Spleen (tissue), 7 donors: ENCODE data around the gene IGLON5.

Source experiments
- POLR2A ChIP-seq, 3 donors: fragments of 450-650 bp; IDR thresholded peaks; one replicate each; pipeline ENCODE4 v1.5.1; 2017; ENCODE audit warnings: antibody characterized with exemption in 3 of 3, mild to moderate bottlenecking in 1 of 3
- POLR2AphosphoS5 ChIP-seq, 3 donors: sonication (generic); formaldehyde crosslinking; IDR thresholded peaks; one replicate each; pipeline ENCODE4 v1.5.1; 2017; ENCODE audit warnings: antibody characterized with exemption in 3 of 3
- TF ChIP-seq, protein P1 (sequence below), 11 experiments: fragments of 200-600 bp in 7 of 11; fragments of 450-650 bp in 4 of 11; sonication (generic) in 4 of 11; IDR thresholded peaks in 8 of 11; conservative IDR thresholded peaks in 3 of 11; 1 replicate in 7 of 11; 2 replicates in 4 of 11; pipeline versions ENCODE4 v1.4.0 to v1.8.0; 2016 to 2021; ENCODE audit warnings: antibody characterized with exemption in 11 of 11, inconsistent platforms in 4 of 11, mild to moderate bottlenecking in 1 of 11
- donor health status: DM: no; HTN: no; CAD: no; lungs with moderate emphysema.
- donor health status: DM: no; HTN: no; CAD: no.
- donor health status: DM: no; HTN: no; CAD: no.

DNA sequence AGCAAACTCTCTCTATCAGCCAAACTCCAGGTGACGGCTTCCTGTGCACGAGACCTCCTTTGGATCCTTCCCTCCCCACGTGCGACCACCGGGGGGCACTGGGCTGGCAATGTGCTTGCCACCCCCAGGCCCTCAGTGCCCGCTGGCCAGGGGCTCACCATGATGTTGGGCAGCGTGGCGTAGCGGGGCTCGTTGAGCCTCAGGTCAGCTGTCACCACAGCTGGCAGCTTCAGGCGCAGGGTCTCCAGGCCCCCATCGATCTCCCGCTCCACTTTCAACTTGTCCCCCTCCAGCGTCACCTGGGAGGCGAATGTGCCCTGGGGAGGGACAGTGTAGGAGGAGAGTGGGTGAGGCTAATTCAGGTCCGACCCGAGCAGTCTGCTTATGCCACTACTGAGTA, 35.3 kb downstream of the IGLON5 start:
- TF ChIP-seq, protein P1, sequence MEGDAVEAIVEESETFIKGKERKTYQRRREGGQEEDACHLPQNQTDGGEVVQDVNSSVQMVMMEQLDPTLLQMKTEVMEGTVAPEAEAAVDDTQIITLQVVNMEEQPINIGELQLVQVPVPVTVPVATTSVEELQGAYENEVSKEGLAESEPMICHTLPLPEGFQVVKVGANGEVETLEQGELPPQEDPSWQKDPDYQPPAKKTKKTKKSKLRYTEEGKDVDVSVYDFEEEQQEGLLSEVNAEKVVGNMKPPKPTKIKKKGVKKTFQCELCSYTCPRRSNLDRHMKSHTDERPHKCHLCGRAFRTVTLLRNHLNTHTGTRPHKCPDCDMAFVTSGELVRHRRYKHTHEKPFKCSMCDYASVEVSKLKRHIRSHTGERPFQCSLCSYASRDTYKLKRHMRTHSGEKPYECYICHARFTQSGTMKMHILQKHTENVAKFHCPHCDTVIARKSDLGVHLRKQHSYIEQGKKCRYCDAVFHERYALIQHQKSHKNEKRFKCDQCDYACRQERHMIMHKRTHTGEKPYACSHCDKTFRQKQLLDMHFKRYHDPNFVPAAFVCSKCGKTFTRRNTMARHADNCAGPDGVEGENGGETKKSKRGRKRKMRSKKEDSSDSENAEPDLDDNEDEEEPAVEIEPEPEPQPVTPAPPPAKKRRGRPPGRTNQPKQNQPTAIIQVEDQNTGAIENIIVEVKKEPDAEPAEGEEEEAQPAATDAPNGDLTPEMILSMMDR (IDR thresholded peaks at IDR 0.05 in 8 of 11, conservative IDR thresholded peaks at IDR 0.05 in 3 of 11) = no peak
- TF ChIP-seq POLR2AphosphoS5 (IDR thresholded peaks at IDR 0.05) = peak in 1 of 3 donors; percentile 37
- TF ChIP-seq POLR2A (IDR thresholded peaks at IDR 0.05) = no peak
